AG09309 (cell line): ENCODE data around the gene ABCA13.

Source experiments
- DNase-seq: peaks from one replicate; pipeline ENCODE4 v3.0.0-alpha.2; 2010; ENCODE audit warnings: low read depth
- H3K4me3 ChIP-seq: 2 replicates; pipeline ENCODE4 v1.5.1; 2011; ENCODE audit warnings: mild to moderate bottlenecking, low read depth, low read length, moderate library complexity; ENCODE audit not compliant: control insufficient read depth
- CTCF ChIP-seq: IDR thresholded peaks from 2 replicates; pipeline ENCODE4 v1.5.1; 2011; ENCODE audit warnings: mild to moderate bottlenecking, low read depth, low read length, inconsistent platforms; ENCODE audit not compliant: insufficient read depth, control insufficient read depth; ENCODE audit errors: missing control alignments

Gene ABCA13

GRCh38 chr7:48154792-48155413 is 16.4 kb upstream of the ABCA13 start:
- DNase-seq = no peak
- peak; percentile 82 for TF ChIP-seq CTCF
- H3K4me3 ChIP-seq = no peak overlapping the region

GRCh38 chr7:48158404-48158803 is 12.9 kb upstream of the ABCA13 start:
- no peak for TF ChIP-seq CTCF
- DNase-seq = no peak
- no peak overlapping the region for H3K4me3 ChIP-seq

- no peak overlapping the region for H3K4me3 ChIP-seq
- DNase-seq = no peak
- TF ChIP-seq CTCF = no peak
Measured at GRCh38 chr7:48161407-48162125, 9.7 kb upstream of the ABCA13 start.

- DNase-seq = no peak
- H3K4me3 ChIP-seq = no peak overlapping the region
- TF ChIP-seq CTCF = no peak
Measured at GRCh38 chr7:48165157-48165556, 6.1 kb upstream of the ABCA13 start.

- H3K4me3 ChIP-seq = no peak overlapping the region
- TF ChIP-seq CTCF = no peak
- DNase-seq = no peak
Measured at GRCh38 chr7:48168159-48168558, 3.1 kb upstream of the ABCA13 start.

GRCh38 chr7:48170506-48170905 is 752 bp upstream of the ABCA13 start:
- no peak for DNase-seq
- TF ChIP-seq CTCF = no peak
- H3K4me3 ChIP-seq = no peak overlapping the region
